Thyroid gland (tissue), 4 donors: ENCODE data around the gene NDST1.

ENCODE experiments used
- POLR2A ChIP-seq, 2 donors: fragments of 450-650 bp; IDR thresholded peaks; one replicate each; pipeline ENCODE4 v1.6.1; 2017; ENCODE audit warnings: antibody characterized with exemption in 2 of 2, mild to moderate bottlenecking in 2 of 2, moderate library complexity in 1 of 2
- TF ChIP-seq, protein P1 (sequence below), 6 experiments: fragments of 200-600 bp in 3 of 6; fragments of 450-650 bp in 3 of 6; sonication (generic) in 3 of 6; IDR thresholded peaks; one replicate each; pipeline ENCODE4 v1.5.1; 2016 to 2019; ENCODE audit warnings: antibody characterized with exemption in 6 of 6, mild to moderate bottlenecking in 2 of 6, inconsistent platforms in 1 of 6, moderate library complexity in 1 of 6

GRCh38 chr5:150468206-150468605 is 39.7 kb upstream of the NDST1 start:
- TF ChIP-seq, protein P1, sequence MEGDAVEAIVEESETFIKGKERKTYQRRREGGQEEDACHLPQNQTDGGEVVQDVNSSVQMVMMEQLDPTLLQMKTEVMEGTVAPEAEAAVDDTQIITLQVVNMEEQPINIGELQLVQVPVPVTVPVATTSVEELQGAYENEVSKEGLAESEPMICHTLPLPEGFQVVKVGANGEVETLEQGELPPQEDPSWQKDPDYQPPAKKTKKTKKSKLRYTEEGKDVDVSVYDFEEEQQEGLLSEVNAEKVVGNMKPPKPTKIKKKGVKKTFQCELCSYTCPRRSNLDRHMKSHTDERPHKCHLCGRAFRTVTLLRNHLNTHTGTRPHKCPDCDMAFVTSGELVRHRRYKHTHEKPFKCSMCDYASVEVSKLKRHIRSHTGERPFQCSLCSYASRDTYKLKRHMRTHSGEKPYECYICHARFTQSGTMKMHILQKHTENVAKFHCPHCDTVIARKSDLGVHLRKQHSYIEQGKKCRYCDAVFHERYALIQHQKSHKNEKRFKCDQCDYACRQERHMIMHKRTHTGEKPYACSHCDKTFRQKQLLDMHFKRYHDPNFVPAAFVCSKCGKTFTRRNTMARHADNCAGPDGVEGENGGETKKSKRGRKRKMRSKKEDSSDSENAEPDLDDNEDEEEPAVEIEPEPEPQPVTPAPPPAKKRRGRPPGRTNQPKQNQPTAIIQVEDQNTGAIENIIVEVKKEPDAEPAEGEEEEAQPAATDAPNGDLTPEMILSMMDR (IDR thresholded peaks at IDR 0.05), result no peak
- TF ChIP-seq POLR2A (IDR thresholded peaks at IDR 0.05), result no peak
